K562 (cell line): Measurements from ENCODE around the gene KCNIP2. TPM values are rescaled to one million over a fixed set of nuclear protein-coding genes. Genes with fewer than 3 reads are reported as not detected.
A peak's percentile ranks its signal among the peaks of the same experiment; 100 is the strongest.

Source experiments
- ATAC-seq: fragments of 200-7000 bp; cut with Tn5 transposase; 3 replicates; pipeline ENCODE4 v1.9.1; 2020; ENCODE audit warnings: moderate library complexity
- BruUV-seq: library from RNA; stranded (reverse); fragments of 400-500 nt; replicated peaks from 2 replicates; lab custom pipeline; 2021; lab: Mats Ljungman, UMichigan
- CTCF ChIA-PET: fragments of 300-600 bp; formaldehyde crosslinking; extraction: SDS; loops from one replicate; lab custom pipeline; 2021; ENCODE audit warnings: low intra/inter-chr PET ratio; lab: Yijun Ruan, JAX
- POLR2A ChIA-PET: fragments of 300-600, 350-650 bp; sonication (Branson Sonifier 250); formaldehyde crosslinking; extraction: SDS; loops from one replicate; lab custom pipeline; 2021; ENCODE audit warnings: antibody characterized with exemption, inconsistent platforms; lab: Yijun Ruan, JAX
- DNase-seq, 4 experiments: peaks; one replicate each; pipeline versions ENCODE4 v3.0.0 to v3.0.0-alpha.2; 2011 to 2018; ENCODE audit warnings: low spot score in 3 of 4, mixed read lengths in 3 of 4; ENCODE audit errors: extremely low read depth in 1 of 4
- FAIRE-seq: peaks from 2 replicates; lab custom pipeline; 2011; peaks lifted over from hg19 to GRCh38; lab: Jason Lieb, UNC
- H2AFZ ChIP-seq: 2 replicates; pipeline ENCODE4 v1.6.0; 2011; ENCODE audit warnings: low read depth, low read length, control low read depth, inconsistent platforms
- H3K27ac ChIP-seq: fragments of 200-600 bp; 3 replicates; pipeline ENCODE4 v1.8.0; 2011; ENCODE audit warnings: low read depth, mild to moderate bottlenecking, control low read depth, inconsistent platforms, low read length, moderate library complexity, mixed read lengths; ENCODE audit errors: extremely low read depth
- H3K27me3 ChIP-seq, 2 experiments: fragments of 300-600 bp in 1 of 2; 2 replicates in 1 of 2; 3 replicates in 1 of 2; pipeline versions ENCODE4 v1.6.0 to v1.8.0; 2011; ENCODE audit warnings: inconsistent platforms in 2 of 2, low read length in 2 of 2, mild to moderate bottlenecking in 1 of 2, mixed read lengths in 1 of 2, moderate library complexity in 1 of 2; ENCODE audit not compliant: control insufficient read depth in 2 of 2, insufficient read depth in 2 of 2
- H3K36me3 ChIP-seq: fragments of 300-600 bp; 3 replicates; pipeline ENCODE4 v1.8.0; 2011; ENCODE audit warnings: mild to moderate bottlenecking, low read length, inconsistent platforms; ENCODE audit not compliant: control insufficient read depth, insufficient read depth
- H3K4me1 ChIP-seq, 2 experiments: fragments of 200-600 bp in 1 of 2; replicated peaks in 1 of 2; 2 replicates in 1 of 2; 3 replicates in 1 of 2; pipeline versions ENCODE4 v1.5.1 to v1.8.0; 2011; ENCODE audit warnings: inconsistent platforms in 2 of 2, low read length in 2 of 2, mild to moderate bottlenecking in 1 of 2, mixed read lengths in 1 of 2, moderate library complexity in 1 of 2; ENCODE audit not compliant: control insufficient read depth in 2 of 2, insufficient read depth in 2 of 2
- H3K4me2 ChIP-seq: 2 replicates; pipeline ENCODE4 v1.6.1; 2011; ENCODE audit warnings: low read length, control low read depth, inconsistent platforms, mixed read lengths; ENCODE audit not compliant: insufficient read depth
- H3K4me3 ChIP-seq: fragments of 200-600 bp; sonication (generic), shearing (Covaris generic); 2 replicates; pipeline ENCODE4 v1.5.1; 2016; ENCODE audit warnings: control low read depth, inconsistent platforms
- H3K79me2 ChIP-seq: fragments of 200-600 bp; 3 replicates; pipeline ENCODE4 v1.8.0; 2011; ENCODE audit warnings: low read length, inconsistent platforms; ENCODE audit not compliant: control insufficient read depth, insufficient read depth
- H3K9ac ChIP-seq, 2 experiments: 2 replicates each; pipeline versions ENCODE4 v1.6.0 to v1.6.1; 2011; ENCODE audit warnings: low read depth in 2 of 2, low read length in 2 of 2, control low read depth in 1 of 2, inconsistent platforms in 1 of 2, mild to moderate bottlenecking in 1 of 2, mixed read lengths in 1 of 2; ENCODE audit not compliant: insufficient read depth in 1 of 2
- H3K9me1 ChIP-seq: one replicate; pipeline ENCODE4 v1.6.0; 2011; ENCODE audit warnings: inconsistent platforms, mild to moderate bottlenecking, low read length, moderate library complexity; ENCODE audit not compliant: control insufficient read depth, insufficient read depth
- H3K9me3 ChIP-seq: replicated peaks from 2 replicates; pipeline ENCODE4 v1.5.1; 2011; ENCODE audit warnings: low read depth, low read length, inconsistent platforms; ENCODE audit not compliant: control insufficient read depth, insufficient read depth
- H4K20me1 ChIP-seq: replicated peaks from 2 replicates; pipeline ENCODE4 v1.6.1; 2011; ENCODE audit warnings: low read length, inconsistent platforms, mixed read lengths; ENCODE audit not compliant: control insufficient read depth, insufficient read depth
- E4F1 ChIP-seq: fragments of 250-450 bp; sonication (Bioruptor Pico); IDR thresholded peaks from 2 replicates; pipeline ENCODE4 v1.5.0; 2021; ENCODE audit warnings: mild to moderate bottlenecking, borderline replicate concordance
- GTF2B ChIP-seq: IDR thresholded peaks from 2 replicates; pipeline ENCODE4 v1.6.1; 2011; ENCODE audit not compliant: insufficient read length; ENCODE audit errors: extremely low read depth
- HBP1 ChIP-seq: fragments of 450-650 bp; formaldehyde crosslinking; IDR thresholded peaks from 2 replicates; pipeline ENCODE4 v1.4.0; 2022; ENCODE audit warnings: missing genetic modification characterization
- JUND ChIP-seq, 2 experiments: IDR thresholded peaks; 2 replicates in 1 of 2; 3 replicates in 1 of 2; pipeline ENCODE4 v1.6.1; 2011; ENCODE audit warnings: borderline replicate concordance in 2 of 2, low read depth in 2 of 2, low read length in 2 of 2, improper control_type of control experiment in 1 of 2, missing biosample characterization in 1 of 2, missing genetic modification characterization in 1 of 2, missing genetic modification reagents in 1 of 2
- MEIS2 ChIP-seq: fragments of 450-650 bp; IDR thresholded peaks from 2 replicates; pipeline ENCODE4 v1.6.1; 2014; ENCODE audit warnings: mild to moderate bottlenecking; ENCODE audit not compliant: partially characterized antibody
- NELFE ChIP-seq: IDR thresholded peaks from 2 replicates; pipeline ENCODE4 v1.6.1; 2011; ENCODE audit warnings: mild to moderate bottlenecking; ENCODE audit not compliant: insufficient read depth, insufficient read length
- PATZ1 ChIP-seq: fragments of 250-450 bp; sonication (Bioruptor Pico); IDR thresholded peaks from 2 replicates; pipeline ENCODE4 v1.5.0; 2020; ENCODE audit warnings: mild to moderate bottlenecking, borderline replicate concordance
- PKNOX1 ChIP-seq: fragments of 450-650 bp; IDR thresholded peaks from 2 replicates; pipeline ENCODE4 v1.6.1; 2016
- TBP ChIP-seq: optimal IDR thresholded peaks from 2 replicates; pipeline ENCODE3; 2011; ENCODE audit warnings: low read depth, low read length, improper control_type of control experiment
- ZFP36 ChIP-seq: fragments of 150-350 bp; IDR thresholded peaks from 2 replicates; pipeline ENCODE4 v1.6.1; 2018; ENCODE audit warnings: low read length, low read depth; ENCODE audit not compliant: partially characterized antibody
- ZNF23 ChIP-seq: fragments of 250-450 bp; sonication (Bioruptor Pico); IDR thresholded peaks from 2 replicates; pipeline ENCODE4 v1.4.0; 2020; ENCODE audit warnings: mild to moderate bottlenecking
- ZNF41 ChIP-seq: fragments of 250-450 bp; sonication (Bioruptor Pico); conservative IDR thresholded peaks from 2 replicates; pipeline ENCODE4 v1.4.0; 2020; ENCODE audit warnings: mild to moderate bottlenecking
- ZNF583 ChIP-seq: fragments of 250-450 bp; sonication (Bioruptor Pico); IDR thresholded peaks from 2 replicates; pipeline ENCODE4 v1.4.0; 2020
- WGBS: fragments of 100-300 bp; shearing (Covaris generic); methylation state at CpG from one replicate; pipeline ENCODE4 v1.1.6; 2016; ENCODE audit warnings: low coverage, mixed read lengths; ENCODE audit not compliant: insufficient coverage; ENCODE audit errors: missing lambda C conversion rate; 5-methylcytosine and 5-hydroxymethylcytosine counted together
- in situ Hi-C: fragments of 300-500 bp; cut with MboI; formaldehyde crosslinking; loops from 4 replicates; pipeline ENCODE4 v1.15.0; 2018; ENCODE audit warnings: inconsistent platforms, mixed read lengths
- intact Hi-C: fragments of 100-400 bp; cut with micrococcal nuclease; formaldehyde crosslinking; loops from 2 replicates; pipeline ENCODE4 v1.14.2; 2022
- polyA plus RNA-seq, 8 experiments: library from polyadenylated mRNA; depleted of rRNA in 4 of 8; stranded (reverse) in 5 of 8; unstranded in 3 of 8; fragments of >200 nt; fragmentation: Nextera tagmentation in 2 of 8; fragmentation: Illumina TruSeq in 1 of 8; extraction: Ambion mirVana in 2 of 8; extraction: Trizol in 1 of 8; gene quantifications; 2 replicates each; pipeline versions ENCODE4 v1.2.1 to v1.2.3, GENCODE V29; 2011 to 2014; ENCODE audit warnings: inconsistent platforms in 1 of 8, missing spikeins in 1 of 8
- total RNA-seq, 7 experiments: library from RNA; depleted of rRNA in 6 of 7; stranded (reverse); fragments of >200 nt in 6 of 7; fragmentation: Illumina TruSeq in 2 of 7; extraction: Trizol in 2 of 7; gene quantifications; 2 replicates each; pipeline versions ENCODE4 v1.2.1 to v1.2.3, GENCODE V29; 2011 to 2021; ENCODE audit warnings: low replicate concordance in 1 of 7

The KCNIP2 gene
- total and polyA plus RNA-seq, 9 of the 15 experiments (the other 6 are each of a cell fraction or from before 2014, with no cell fraction given), result 2.5 to 7.6 (median 4.1) TPM

GRCh38 chr10:101831169-101831811, 12.3 kb downstream of the KCNIP2 start:
- peak overlapping the region; percentile 83 for H3K4me2 ChIP-seq
- H3K9me1 ChIP-seq, result peaks cover 9% of the 10 kb centered on the region
- H3K4me3 ChIP-seq, result peak overlapping the region; percentile 38
- CTCF ChIA-PET, result no interaction called here
- no peak for FAIRE-seq
- intact Hi-C loops (no loop called here), in situ Hi-C loops (loop anchor here (25.0 kb wide), 4 partner anchors 531 to 781 kb away; partner anchors contain the start of genes ACTR1A, CUEDC2 and SUFU)
- 0 out of 2 replicates have a peak, but pooled peaks cover 12% of the 10 kb centered on the region for H4K20me1 ChIP-seq
- peak overlapping the region; percentile 67 for H3K27ac ChIP-seq
- peak overlapping the region; percentile 80; the same call in 1 of the 2 replicates for H2AFZ ChIP-seq
- POLR2A ChIA-PET, result interaction anchor here (0.7 to 3.7 kb wide), 2 partner anchors 14 to 522 kb away, joined by 3 to 19 read pairs; partner anchors contain the start of gene OGA
- ATAC-seq, result no peak
- H3K9me3 ChIP-seq, result no peaks in the 10 kb centered on the region
- peaks cover 9% of the 10 kb centered on the region for H3K79me2 ChIP-seq
- H3K36me3 ChIP-seq, result peaks cover 24% of the 10 kb centered on the region; the same call in 2 of the 3 replicates
- BruUV-seq, result no TSS peak
- H3K27me3 ChIP-seq, result no peaks in the 10 kb centered on the region
- DNase-seq, result no peak
- H3K9ac ChIP-seq, result peak overlapping the region; percentile 51 to 88; a peak in 3 of 4 replicates
- peaks cover 43 to 46% of the 10 kb centered on the region in 2 experiments for H3K4me1 ChIP-seq
- 63% methylated on average over 8 of the region's 9 CpGs for WGBS
- TF ChIP-seq ZFP36, result no peak
- TF ChIP-seq ZNF41 (CRISPR knock-in tag), result no peak
- no peak for TF ChIP-seq GTF2B
- TF ChIP-seq ZNF23, result no peak
- TF ChIP-seq MEIS2, result peak; percentile 19
- TF ChIP-seq TBP, result no peak
- TF ChIP-seq E4F1 (CRISPR knock-in tag), result no peak
- TF ChIP-seq PKNOX1, result peak; percentile 12; the same call in 1 of the 2 replicates
- no peak for TF ChIP-seq ZNF583 (CRISPR knock-in tag)
- no peak for TF ChIP-seq NELFE
- TF ChIP-seq HBP1 (CRISPR knock-in tag), result no peak
- no peak for TF ChIP-seq PATZ1 (CRISPR knock-in tag)
- TF ChIP-seq JUND (IDR thresholded peaks at IDR 0.05; ENCODE audit: borderline replicate concordance, low read depth, low read length), result no peak
- TF ChIP-seq JUND (tag; IDR thresholded peaks at IDR 0.05; ENCODE audit: borderline replicate concordance, low read depth, low read length), result no peak
